ENCODE results near the gene DPT.

Gene DPT

DNA sequence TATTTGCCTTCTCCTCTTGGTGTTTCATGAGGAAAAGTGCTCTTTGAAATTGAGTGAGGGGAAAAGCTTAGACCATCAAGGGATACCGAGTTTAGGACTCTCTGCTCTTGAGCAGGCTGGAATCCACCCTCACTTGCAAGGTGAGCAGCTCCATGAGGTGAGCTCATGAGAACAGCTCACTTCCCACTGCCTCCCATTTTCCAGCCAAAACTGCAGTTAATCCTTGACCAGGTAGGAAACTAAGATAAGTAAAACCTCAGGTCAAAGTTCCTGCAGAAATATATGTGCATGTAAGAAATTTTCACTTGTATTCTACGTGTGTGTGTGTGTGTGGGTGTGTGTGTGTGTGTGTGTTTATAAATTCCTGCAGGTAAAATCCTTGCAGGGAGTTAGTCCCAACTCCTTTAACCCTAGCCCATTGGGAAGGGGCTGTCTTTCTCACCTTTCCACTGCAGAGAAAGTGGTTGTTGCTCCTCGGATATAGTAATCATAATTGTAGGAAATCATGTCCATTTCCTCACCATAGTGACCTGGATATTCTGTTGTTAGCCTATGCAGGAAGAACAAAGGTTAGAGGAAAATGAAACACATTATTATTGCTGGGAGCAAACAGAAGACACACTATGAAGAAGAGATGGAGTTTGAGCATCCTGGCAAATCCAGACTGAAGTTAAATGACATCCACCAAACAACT is 28.3 kb downstream of the DPT start:
- DNase-seq (ENCODE audit: low read depth, low spot score): no peak

DNA sequence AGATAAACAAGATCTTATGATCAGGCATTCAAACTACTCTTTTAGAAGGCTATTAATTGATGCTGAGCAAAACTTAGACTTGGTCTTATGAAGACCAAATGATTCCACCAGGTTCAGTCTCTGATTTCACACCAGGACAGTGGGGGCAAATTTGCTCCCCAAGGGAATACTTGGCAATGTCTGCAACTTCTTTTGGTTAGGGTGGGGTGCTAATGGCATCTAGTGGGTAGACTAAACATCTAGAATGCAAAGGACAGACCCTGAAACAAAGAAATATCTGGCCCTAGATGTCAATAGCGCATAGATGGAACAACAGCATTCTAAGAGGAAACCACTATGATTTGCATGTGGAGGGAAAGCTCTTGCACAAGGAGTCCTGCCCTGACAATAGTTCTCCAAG is 30.6 kb downstream of the DPT start:
- DNase-seq (ENCODE audit: low read depth, low spot score): no peak

DNA sequence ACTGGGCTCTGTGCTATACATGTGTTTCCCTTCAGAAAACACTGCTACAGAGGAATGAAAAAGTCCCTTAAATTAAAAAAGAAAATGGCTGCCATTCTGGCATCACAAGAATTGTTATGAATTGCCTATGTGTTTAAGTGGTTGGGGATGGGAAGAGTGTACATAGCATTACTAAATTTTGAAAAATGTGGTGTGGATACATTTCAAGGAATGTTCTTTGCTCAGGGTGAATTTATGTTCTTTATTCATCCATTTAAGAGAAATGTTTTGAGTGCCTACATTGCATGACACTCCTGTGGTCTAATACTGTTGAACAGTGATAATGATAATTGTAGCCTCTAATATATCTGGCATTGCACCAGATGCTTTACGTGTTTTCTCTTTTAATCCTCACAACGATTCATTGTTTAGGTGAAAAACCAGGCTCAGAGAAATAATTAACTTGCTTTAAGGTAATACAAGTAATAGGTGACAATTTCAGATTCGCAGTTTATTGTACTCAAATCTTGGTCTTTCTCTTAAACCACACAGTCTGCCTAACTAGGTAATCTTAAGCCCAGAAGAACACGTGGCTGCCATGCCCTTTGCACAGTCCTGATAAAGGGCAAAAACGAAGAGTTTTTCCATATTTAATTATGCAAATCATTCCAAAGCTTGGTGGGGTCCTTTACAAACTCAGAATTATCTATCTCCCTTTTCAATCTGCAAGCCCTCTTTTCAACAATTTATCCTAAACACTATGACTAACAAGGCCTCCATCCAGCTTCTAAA is 31.5 kb downstream of the DPT start:
- no peak for DNase-seq (ENCODE audit: low read depth, low spot score)

DNA sequence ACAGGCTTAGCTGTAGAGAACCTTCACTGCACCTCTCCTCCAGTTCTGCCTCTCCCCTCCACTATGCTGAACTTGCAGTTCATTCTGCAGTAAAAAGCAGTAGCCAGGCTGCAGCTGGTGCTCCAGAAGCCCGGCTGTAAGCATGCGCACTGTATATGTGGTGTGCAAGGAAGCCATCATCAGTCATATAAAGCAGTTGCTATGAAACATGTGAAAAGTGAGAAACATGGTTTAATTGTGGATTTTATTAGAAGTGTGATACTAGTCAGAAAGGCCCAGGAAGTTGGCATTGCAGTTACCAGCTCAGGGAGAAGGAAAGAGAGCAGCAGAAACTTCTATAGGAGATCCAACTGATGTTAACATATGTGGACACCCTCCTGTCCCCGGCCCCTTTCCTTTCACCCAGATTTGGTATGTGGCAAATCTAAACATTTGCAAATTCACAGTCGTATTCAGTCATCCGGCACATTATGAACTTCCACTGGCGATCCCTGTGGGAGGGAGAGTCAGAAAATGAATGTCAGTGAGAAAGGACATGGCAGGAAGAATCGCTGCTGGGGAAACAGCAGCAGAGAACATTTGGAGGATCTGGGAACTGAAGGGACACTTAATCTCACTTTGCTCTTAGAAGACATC is 32.8 kb downstream of the DPT start:
- no peak for DNase-seq (ENCODE audit: low read depth, low spot score)

DNA sequence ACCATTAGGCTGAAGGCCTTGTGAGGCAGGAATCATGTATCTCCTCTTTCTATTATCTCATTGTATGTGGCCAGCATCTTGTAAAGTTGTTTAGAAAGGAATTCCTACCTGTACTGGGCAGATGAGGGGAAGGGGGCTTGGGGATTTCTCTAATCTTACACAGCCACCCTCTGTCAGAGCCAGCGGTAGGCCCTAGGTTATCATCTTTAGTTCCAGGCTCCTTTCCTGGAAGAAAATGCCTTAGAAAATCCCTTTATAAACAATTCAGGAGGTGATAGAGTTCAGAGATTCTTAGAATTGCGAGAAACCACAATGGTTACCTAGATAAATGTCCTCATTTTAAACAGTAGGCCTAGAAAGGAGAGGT is 35.2 kb downstream of the DPT start:
- no peak for DNase-seq (ENCODE audit: low read depth, low spot score)

DNA sequence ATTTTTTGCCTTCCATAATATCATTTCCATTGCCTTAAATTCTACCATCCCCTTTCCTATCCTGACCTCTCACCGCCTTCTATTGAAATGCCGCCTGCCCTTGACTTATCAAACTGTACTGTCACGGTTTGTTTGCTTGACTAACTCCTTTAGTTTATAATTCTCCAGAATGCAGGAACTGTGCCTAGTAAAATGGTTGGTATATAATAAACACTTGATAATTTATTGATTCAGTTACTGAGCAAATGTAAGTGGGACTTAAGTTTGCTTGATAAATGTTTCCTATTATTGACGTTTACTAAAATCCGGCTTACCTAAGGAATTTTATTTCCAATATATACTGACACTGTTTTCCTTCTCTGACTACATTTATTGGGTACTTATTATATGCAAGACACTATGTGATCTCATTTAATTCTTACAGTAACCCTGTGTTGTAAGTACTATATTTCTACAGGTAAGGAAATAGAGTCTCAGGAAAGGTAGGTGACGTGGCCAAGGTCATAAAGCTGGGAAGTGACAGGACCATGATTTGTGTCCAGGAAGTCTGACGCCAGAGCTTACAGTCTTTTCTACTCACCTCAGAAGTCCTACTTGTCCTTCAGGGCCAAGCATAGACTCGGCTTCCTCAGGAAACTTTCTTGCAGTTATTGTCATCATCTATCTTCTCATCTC is 35.7 kb downstream of the DPT start:
- DNase-seq (ENCODE audit: low read depth, low spot score): no peak

DNA sequence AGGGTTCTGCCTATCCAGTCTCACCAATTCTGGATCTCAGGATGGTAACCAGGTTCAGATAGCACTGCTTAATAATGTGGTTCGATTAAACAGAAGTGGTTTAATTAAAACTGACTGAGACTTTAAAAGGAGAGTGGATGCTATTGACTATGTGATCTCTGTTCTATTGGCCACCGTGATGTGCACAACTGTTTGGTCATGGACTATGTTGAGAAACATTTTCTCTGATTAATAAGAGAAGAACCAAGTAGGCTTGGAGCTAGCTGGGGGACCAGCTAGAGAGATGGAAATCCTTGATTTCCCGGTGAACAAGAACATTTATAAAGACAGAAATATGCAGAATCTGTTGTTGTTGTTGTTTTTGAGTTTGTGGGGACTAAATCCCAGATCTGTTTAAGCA is 36.5 kb downstream of the DPT start:
- DNase-seq (ENCODE audit: low read depth, low spot score): no peak

DNA sequence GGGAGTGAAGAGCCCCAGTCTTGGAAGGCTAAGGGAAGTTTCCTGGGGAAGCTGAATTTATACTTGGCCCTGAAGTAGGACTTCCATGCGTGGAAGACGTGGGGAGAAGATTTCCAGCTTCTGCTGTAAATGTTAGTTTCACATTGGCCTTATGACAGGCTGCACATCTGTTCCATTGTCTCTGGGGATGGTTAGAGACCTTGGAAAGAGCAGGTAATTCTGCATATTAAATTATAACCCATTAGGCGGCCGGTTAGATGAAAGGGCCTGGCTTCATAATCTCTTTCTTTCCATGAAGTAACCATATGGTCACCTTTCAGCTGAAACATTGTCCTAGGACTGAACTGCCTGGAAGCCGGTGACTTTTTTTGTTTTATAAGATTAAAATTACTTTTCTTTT is 37.5 kb downstream of the DPT start:
- no peak for DNase-seq (ENCODE audit: low read depth, low spot score)

DNA sequence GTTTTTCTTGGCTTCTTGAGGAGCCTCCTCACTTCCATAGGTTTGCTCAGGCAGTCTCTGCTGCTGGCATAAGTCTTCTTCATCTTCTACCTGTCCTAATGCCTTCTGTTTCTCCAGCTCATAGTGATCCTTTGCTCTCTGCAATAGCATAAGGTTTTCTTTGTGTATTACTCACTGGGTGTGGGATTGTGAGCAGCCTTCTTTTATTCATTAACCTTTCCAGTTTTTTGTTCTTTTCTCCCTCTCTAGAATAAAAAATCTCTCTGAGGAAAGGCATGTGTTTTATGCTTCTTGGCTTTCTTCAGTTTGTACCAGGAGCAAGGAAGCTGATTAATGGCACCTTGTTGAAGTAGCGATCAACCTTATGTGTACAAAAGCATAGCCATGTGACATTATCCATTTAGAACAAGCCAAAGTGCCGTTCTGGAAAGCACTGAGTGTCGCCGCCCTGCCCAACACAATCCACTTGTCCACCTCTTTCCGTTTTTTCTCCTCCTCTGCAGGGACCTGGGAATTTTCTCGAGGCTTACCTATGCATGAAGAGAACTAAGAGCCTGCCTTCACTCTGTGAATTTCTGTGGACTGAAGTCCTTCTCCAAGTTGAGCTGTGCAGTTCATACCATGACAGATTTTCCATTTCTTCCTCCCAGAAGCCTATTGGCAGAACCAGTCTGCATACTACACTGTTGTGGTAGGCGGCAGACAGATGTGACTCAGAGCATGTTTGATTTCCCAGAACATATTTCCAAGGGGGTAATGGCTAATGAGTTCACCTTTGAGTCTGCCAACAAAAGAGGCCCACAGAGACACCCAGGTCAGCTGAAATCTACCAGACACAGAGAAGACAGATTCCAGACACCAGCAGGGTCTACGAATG is 39.0 kb downstream of the DPT start:
- DNase-seq (ENCODE audit: low read depth, low spot score): no peak

DNA sequence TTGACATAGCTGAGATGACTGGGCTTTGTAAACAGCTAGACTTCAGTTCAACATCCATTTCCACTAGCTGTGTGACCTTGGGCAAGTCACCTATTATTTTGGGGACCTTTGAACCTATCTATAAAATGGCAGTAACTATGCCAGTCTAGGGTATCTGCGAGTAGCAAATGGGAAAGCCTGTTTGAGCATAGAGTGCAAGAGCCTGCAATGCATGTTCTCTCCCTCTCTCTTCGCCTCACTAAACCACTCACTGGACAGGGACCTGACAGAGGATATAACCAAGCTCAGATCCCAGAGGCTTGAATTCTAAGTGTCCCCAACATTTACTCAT is 39.7 kb downstream of the DPT start:
- DNase-seq (ENCODE audit: low read depth, low spot score): no peak

DNA sequence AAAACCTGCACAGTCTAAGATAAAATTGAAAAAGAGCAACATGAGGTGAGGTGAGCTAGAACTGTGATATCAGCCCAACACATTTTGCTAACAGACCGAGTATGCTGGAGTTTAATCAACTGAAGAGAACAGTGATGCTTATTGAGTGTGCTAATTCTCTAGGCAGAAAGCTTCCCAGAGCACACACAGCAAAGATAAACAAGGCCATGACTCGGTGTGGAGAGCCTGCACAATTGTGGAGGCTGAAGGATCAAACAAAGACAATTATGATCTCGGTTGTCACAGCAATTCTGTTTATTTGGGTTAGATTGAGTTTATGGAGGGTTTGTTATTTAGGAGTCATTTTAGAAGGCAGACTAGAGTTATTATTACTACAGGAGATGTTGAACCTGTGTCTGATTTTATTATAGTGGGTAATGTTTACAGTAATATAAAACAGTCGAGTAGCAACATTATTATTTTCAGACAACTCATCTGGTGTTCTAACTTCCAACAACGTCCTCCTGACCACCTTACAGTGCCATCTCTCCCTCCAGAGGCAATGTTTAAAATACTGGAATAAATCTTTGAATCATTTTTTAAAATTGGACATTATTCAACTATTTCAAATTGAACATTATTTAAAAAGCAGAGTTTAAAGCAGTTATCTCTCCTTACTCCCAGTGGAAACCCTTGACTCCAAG is 40.2 kb downstream of the DPT start:
- no peak for DNase-seq (ENCODE audit: low read depth, low spot score)

DNA sequence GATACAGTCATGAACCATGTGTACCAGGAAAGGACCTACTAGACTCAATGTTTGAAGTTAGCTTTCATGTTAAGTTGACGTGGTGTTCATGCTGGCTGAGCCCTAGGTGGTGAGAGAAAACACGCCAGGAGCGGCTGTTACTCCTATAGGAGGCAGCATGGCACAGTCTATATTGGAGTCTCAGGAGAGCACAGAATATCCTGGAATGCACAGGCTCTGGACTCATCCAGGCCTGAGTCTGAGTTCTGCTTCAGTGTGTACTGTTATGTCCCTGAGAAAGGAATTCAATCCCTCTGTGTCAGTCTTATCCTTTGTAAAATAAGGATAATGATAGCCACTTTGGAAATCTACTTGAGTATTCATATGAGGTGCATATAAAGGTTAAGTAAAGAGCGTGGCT is 41.2 kb downstream of the DPT start:
- no peak for DNase-seq (ENCODE audit: low read depth, low spot score)

DNA sequence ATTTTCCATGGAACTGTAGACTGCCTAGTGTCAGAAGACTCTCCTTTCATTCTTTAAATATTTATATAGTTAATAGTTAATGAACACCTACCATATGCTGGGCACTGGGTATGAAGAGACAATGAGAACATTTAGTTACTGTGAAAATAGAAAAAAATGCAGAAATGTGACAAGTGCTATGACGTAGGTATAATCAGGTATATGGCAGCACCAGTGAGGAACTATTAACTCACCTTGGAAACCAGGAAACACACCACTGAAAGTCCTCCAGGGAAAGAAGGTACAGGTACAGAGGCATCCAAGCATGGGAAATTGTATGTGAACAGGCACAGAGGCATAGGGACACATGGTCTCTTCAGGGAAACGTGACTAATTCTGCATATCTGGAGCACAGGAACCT is 42.3 kb downstream of the DPT start:
- DNase-seq (ENCODE audit: low read depth, low spot score): no peak

DNA sequence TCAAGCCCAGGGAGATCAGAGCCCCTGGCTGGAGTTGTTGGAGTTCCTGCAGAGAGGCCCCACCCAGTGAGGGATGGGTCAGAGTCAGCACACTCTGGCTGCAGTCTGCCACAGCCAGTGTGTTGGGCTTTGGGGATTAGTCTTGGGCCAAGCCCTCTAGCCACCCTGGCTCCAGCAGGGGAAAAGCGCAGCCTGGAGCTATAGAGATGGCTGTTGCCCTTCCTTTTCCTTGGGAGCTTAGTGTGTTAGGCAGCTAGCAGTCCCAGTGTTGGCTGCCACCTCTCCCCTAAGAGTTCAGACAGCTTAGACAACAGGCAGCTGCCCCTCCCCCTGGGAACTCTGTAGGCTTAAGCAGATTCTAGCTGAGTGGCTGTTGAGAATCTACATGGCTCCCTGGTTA is 45.1 kb downstream of the DPT start:
- DNase-seq (ENCODE audit: low read depth, low spot score): no peak

DNA sequence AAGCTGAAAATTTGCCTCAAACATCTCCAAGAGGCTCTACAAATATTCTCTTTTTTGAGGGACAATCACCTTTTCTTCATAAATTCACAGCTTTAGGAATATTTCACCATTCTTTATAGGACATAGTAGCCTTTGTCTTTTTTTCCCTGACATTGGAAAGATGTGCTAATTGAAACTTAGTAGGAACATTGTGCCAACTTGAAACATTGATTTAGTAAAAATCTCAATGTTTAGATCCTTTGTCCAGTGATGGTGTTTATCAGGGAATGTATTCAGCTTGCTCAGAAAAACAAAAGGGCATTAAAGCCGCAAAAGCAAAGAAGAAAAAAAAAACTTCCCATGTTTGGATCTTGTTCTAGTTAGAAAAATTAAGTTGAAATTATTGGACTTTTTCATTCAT is 52.1 kb downstream of the DPT start:
- no peak for DNase-seq (ENCODE audit: low read depth, low spot score)

DNA sequence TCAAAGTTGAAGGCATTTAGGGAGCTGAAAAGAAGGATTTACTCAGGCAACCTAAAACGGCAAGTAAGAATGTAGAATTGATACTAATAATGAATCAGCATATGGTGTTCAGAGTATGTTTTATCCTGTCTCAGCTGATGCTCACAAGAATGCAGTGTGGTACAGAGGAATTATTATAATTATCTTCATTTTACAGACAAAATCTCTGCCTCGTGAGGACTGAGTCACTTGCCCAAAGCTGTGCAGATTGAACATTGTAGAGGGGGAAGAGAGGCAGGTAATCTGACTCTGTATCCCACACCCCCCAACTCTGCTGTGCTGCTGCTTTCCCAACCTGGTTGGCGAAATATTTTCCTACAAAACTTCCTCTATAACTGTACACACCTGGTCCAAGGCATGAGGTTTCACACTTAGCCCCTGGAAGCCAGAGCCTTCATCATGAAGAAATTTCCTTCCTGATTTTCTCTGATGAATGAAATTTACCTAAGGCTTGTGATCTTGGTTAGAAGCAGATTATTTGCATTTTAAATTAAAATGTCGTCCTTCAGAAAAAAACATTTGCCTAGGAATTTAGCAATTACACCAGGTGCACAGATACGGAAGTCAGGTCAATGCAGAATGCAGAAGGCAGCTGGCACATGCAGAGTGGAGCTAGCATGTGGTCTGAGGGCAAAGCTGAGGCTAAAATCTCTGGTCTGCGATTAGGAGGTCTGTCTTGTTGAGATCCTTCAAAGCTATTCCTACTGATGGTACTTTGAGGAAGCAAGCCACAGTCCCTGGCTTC is 52.8 kb downstream of the DPT start:
- no peak for DNase-seq (ENCODE audit: low read depth, low spot score)

DNA sequence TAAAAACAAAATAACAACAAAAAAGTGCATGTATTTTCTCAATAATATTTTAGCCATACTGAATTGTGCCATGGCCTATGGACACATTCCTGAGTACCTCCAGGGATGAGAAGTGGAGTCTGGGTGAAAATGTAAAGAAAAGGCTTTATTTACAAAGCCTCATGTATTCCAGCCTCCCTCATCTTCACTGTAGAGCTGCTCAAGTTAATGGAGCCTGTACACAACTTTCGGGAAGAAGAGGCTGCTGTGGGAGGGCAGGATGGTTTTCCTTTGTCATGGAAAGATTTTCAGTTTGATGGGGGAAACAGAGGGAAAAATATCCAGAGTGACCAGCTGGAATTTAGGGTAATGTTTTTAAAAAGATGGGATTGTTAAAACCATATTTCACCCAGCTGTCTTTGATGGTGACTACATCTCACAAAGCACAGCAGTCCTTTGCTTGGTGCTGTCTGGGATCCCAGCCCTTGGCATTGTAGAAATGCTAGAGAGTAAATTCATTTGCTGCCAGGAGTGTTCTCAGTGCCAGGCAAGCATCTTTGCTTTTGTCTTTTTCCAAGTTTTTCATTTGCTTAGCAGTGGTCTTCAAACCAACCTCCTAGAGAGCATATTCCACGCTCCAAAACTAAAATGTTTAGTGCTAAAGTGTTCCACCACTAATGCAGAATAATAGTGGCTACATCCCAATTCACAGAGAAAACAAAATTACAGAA is 54.9 kb downstream of the DPT start:
- DNase-seq (ENCODE audit: low read depth, low spot score): no peak

DNA sequence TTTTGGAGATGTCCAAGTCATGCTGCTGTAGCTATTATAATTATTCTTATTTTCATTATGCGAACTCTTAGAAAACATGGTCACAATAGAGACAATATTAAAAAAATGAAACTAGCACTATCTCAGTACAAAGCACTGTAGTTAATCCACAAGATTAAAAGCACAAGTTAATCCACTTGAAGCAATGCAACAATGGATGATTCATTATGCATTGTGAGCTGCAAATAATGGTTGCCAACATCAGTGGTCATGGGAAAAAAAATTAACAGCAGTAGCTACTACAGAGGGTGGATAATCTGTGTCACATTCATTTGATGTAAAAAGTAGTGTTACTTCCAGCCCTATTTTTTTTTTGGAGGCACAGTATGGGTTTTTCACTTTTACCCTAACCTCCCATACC is 56.7 kb downstream of the DPT start:
- DNase-seq (ENCODE audit: low read depth, low spot score): no peak

DNA sequence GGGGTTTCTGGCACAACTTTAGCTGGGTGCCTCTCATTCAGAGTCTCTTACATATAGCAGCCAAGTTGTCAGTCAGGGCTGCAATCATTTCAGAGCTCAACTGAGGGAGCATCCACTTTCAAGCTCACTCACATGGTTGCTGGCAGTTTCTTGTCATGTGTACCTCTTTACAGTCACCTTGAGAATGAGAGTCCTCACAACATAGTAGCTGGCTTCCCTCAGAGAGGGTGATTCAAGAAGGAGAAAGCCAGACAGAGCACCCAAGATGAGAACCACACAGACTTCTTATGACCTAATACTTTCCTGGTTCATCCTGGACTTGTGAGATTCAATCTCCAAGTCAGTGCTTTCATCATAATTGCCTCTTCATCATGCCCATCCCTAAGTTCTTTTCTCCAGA is 57.2 kb downstream of the DPT start:
- no peak for DNase-seq (ENCODE audit: low read depth, low spot score)

DNA sequence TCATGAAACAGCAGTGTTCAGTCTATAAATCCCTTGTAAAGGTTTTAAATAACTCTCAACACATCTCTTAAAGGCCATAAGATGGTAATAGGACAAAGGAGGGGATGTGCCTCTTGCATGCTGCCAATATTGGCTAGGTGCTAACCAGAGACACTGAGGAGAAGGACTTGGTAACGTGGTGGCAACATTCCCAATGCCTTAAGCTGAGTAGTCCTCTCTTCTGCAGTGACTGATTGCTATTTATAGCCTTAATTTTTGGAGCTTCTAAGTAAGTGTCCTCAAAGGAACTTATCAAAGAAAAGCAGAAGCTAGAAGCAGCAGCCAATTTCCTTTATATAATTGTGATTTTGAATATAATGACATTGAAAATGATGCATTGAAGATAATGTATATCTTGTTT is 63.0 kb downstream of the DPT start:
- DNase-seq (ENCODE audit: low read depth, low spot score): no peak

All from activated naive CD8-positive, alpha-beta T cell treated with anti-CD3 and anti-CD28 coated beads, Interleukin-2, amount 50 U/mL, for 16 hours (primary cell).